HG03439 (cell line): Measurements from ENCODE around the gene TGM4.

Experiments
- ATAC-seq: cut with Tn5 transposase; IDR thresholded peaks from one replicate; pipeline ENCODE4 v1.9.1; 2021; ENCODE audit warnings: mild to moderate bottlenecking, moderate library complexity; ENCODE audit not compliant: unreplicated experiment

TGM4 gene

GRCh38 chr3:44913868-44914468 lies 39.6 kb downstream of the TGM4 start:
- ATAC-seq, result no peak

GRCh38 chr3:44914936-44915335 lies 40.5 kb downstream of the TGM4 start:
- no peak for ATAC-seq

- ATAC-seq, result no peak
Observed at GRCh38 chr3:44915702-44916438, 41.5 kb downstream of the TGM4 start.

GRCh38 chr3:44918087-44918486 lies 43.7 kb downstream of the TGM4 start:
- ATAC-seq, result no peak

- no peak for ATAC-seq
Observed at GRCh38 chr3:44918581-44918980, 44.2 kb downstream of the TGM4 start.

- ATAC-seq, result no peak
Observed at GRCh38 chr3:44920081-44920480, 45.7 kb downstream of the TGM4 start.

GRCh38 chr3:44923632-44924456 lies 49.4 kb downstream of the TGM4 start:
- no peak for ATAC-seq

GRCh38 chr3:44924457-44925084 lies 50.2 kb downstream of the TGM4 start:
- no peak for ATAC-seq

- ATAC-seq, result no peak
Observed at GRCh38 chr3:44926172-44926571, 51.8 kb downstream of the TGM4 start.

- ATAC-seq, result no peak
Observed at GRCh38 chr3:44926921-44927320, 52.5 kb downstream of the TGM4 start.

- no peak for ATAC-seq
Observed at GRCh38 chr3:44927371-44927770, 53.0 kb downstream of the TGM4 start.

- ATAC-seq, result no peak
Observed at GRCh38 chr3:44929782-44930181, 55.4 kb downstream of the TGM4 start.

- ATAC-seq, result no peak
Observed at GRCh38 chr3:44930911-44931310, 56.5 kb downstream of the TGM4 start.

- ATAC-seq, result no peak
Observed at GRCh38 chr3:44931791-44932190, 57.4 kb downstream of the TGM4 start.

- ATAC-seq, result no peak
Observed at GRCh38 chr3:44932271-44932670, 57.9 kb downstream of the TGM4 start.

GRCh38 chr3:44932986-44933944 lies 58.9 kb downstream of the TGM4 start:
- no peak for ATAC-seq

GRCh38 chr3:44939581-44940036 lies 65.2 kb downstream of the TGM4 start:
- no peak for ATAC-seq

- ATAC-seq, result no peak
Observed at GRCh38 chr3:44942202-44942921, 68.0 kb downstream of the TGM4 start.

GRCh38 chr3:44948239-44948638 lies 73.8 kb downstream of the TGM4 start:
- no peak for ATAC-seq
